ENCODE data around the gene SF1.

The SF1 gene

GRCh38 chr11:64803158-64803845 is 25.0 kb upstream of the SF1 start, which contains the start of gene MAP4K2:
MAP4K2 (minus strand) TSS chr11:64803214; CDS start chr11:64803149, 65 bp downstream.
- peak; percentile 71 to 94 (median 86) for DNase-seq
- intact Hi-C loops (cut with DNase I): loop anchor here (10.0 kb wide), 1 partner anchor 321 kb away; the partner anchor contains the start of genes FAU and MRPL49

DNA sequence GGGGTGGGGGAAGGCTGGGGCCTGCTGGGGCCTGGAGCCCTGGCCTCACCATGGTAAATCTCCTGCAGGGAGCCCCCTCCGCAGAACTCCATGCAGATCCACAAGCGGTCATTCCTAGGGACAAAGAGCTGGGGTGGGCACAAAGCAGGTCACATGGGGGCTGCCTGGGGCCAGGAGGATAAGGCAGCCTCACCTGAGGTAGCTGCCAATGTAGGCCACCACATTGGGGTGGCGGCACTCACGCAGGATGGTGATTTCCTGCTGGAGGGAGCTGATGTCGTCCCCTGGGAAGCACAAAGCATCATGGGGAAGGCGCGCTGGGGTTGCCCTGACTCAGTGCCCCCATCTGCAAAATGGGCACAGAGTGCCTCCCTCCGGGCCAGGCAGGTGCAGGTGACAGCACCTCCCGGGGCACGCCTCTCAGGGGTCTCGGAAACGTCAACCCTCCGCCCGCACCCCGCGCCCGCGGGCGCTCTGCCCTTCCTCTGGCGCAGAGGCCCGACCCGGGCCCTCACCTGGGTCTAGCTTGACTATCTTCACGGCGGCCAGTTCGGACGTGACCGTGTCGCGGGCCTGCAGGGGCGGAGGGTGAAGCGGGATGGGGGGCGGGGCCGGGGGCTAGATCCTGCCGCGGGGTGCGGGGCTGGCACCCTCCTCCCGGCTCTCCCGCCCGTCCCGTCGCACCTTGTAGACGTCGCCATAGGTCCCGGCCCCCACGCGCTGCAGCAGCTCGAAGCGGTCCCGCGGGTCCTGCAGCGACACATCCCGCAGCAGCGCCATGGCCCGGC is 24.2 kb upstream of the SF1 start:
- DNase-seq: no peak

GRCh38 chr11:64801561-64802369 is 23.4 kb upstream of the SF1 start:
- intact Hi-C loops (cut with DNase I): loop anchor here (10.0 kb wide), 1 partner anchor 323 kb away; the partner anchor contains the start of genes FAU and MRPL49
- DNase-seq: no peak

More for the DNA sequence above, 24.2 kb upstream of the SF1 start:
- intact Hi-C loops (cut with DNase I): loop anchor here (10.0 kb wide), 1 partner anchor 322 kb away; the partner anchor contains the start of genes FAU and MRPL49

- no peak for DNase-seq
- intact Hi-C loops (cut with DNase I): loop anchor here (10.0 kb wide), 1 partner anchor 324 kb away; the partner anchor contains the start of genes FAU and MRPL49
Measured at GRCh38 chr11:64801158-64801464, 22.8 kb upstream of the SF1 start.

- DNase-seq: no peak
- intact Hi-C loops (cut with DNase I): loop anchor here (10.0 kb wide), 1 partner anchor 324 kb away; the partner anchor contains the start of genes FAU and MRPL49
Measured at GRCh38 chr11:64800303-64801157, 22.2 kb upstream of the SF1 start.

DNA sequence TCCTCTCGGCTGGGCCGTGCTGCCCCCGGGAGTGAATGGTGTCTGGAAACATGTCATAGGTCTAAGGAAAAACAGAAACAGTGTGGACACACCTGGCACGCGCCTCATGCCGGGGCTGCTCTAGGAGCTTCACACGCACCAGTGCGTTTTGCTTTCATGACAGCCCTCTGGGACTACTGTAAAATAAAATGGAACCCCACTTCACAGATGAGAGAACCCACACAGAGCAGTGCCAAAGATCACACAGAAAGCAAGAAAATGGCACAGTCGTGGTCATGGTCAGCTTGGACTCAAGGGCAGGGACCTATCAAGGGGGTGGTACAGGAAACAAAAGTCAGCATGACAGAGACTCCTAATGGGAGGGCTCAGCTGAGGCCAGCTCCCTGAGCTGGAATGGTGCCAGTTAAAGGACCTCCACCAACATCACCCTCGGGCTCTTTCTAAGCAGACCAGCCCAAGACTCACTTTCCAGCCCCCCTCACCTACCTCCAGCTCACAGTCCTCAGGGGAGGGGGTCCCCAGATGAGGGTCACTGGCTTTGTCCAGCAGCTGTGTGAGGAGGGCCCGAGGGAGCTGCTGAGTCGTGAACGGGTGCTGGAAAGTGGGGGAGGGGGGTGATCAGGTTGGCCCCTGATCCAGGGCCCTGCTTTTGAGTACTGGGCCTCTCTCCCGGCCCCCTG is 21.4 kb upstream of the SF1 start:
- intact Hi-C loops (cut with DNase I): loop anchor here (10.0 kb wide), 1 partner anchor 325 kb away; the partner anchor contains the start of genes FAU and MRPL49

DNA sequence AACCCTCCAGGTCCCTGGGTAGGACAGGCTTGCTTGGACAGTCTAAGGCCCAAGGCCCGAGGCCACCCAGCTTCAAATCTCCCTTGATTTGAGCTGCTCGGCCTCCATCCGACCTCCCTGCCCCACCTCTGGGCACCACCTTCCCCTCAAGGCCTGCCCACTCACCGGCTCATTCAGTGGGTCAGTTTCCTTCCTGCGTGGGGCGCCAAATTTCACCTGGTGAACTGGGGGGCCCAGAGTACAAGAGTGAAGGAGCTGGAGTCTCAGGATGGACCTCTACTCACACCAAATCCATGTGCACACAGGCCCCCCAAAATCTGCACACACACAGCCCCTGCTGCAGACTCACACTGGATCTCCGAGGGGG is 20.9 kb upstream of the SF1 start:
- no peak for DNase-seq
- intact Hi-C loops (cut with DNase I): no loop called here

More for the DNA sequence above, 21.4 kb upstream of the SF1 start:
- DNase-seq: no peak

DNA sequence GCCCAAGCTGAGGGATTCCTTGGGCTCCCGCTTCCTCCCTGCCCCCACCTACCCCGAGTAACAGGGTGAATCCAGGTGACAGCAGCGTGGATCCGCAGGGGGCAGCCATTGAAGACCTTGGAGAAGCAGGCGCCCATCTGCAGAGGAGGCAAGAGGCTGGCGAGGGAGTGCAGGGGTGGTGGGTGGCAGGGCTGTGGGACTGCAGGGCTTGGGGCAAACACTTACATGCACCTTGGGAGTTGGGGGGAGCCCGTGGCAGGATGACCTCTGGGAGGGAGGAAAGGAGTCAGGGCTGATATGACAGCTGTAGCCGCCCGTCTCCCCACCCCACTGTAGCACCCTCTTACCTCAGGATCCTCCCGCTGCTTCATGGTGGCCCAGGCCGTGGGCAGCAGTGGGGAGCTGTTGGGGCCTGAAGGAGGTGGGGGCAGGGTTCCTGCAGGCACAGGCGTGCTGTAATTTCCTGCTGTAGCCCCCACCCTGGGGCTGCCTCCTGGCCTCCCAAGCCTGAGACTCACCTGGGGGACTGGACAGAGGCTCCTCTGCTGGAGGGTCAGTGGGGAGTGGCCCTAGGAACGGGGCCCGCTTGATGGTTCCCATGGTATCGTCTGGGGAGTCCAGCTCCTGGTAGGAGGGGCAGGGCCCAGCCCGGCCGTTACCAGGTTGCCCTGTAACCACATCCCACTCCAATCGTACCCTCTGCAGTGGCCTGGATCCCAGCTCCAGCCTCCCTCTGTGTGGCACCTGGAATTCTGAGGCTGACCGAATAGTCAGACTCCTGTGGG is 18.6 kb upstream of the SF1 start:
- intact Hi-C loops (cut with DNase I): no loop called here
- DNase-seq: peak in 1 of 42 donors; percentile 18

DNA sequence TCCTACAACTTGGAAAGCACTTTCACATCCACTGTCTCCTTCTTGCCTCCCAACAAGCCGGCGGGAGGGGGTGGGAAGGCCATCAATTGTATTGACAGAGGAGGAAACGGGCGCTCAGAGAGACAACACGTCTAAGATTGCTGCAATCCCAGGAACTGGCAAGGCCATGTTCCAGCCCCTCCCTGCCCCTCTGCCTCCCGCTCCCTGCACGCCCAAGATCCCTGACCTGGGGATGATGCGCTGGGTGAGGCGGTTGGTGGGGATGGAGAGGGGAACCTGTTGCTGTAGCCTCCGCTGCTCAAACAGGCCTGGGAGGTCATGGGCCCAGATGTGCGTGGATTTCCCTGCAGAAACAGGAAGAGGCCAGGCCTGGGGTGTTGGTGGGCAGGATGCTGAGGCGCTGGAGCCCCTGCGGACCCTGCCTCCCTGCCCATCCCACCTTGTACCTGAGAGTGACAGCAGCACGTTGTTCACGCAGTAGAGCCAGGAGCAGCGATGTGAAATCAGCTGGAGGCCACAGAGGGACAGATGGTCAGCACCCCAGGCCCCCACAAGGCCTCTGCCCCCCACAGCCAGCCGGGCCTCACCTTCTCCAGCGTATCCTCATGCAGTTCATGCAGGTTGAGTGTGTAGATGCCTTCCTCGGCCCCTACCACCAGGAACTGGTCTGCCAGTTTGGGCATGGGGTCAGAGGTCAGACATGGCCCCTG is 17.9 kb upstream of the SF1 start:
- DNase-seq: peak in 1 of 42 donors; percentile 26
- intact Hi-C loops (cut with DNase I): no loop called here

DNA sequence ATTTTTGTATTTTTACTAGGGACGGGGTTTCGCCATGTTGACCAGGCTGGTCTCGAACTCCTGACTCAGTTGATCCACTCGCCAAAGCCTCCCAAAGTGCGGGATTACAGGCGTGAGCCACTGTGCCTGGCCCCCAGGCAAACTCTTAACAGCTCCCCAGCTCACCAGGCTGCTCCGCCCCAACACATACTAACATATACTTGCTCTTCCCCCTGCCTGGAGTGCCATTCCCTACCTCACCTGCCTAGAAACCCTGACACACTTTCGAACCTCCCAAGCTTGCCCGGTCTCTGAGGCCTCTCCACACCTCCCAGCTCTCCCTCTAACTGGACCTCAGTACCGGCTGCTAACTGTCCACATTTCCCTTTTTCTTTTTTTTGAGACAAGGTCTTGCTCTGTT is 16.2 kb upstream of the SF1 start:
- intact Hi-C loops (cut with DNase I): no loop called here
- DNase-seq: peak in 1 of 42 donors; percentile 24

DNA sequence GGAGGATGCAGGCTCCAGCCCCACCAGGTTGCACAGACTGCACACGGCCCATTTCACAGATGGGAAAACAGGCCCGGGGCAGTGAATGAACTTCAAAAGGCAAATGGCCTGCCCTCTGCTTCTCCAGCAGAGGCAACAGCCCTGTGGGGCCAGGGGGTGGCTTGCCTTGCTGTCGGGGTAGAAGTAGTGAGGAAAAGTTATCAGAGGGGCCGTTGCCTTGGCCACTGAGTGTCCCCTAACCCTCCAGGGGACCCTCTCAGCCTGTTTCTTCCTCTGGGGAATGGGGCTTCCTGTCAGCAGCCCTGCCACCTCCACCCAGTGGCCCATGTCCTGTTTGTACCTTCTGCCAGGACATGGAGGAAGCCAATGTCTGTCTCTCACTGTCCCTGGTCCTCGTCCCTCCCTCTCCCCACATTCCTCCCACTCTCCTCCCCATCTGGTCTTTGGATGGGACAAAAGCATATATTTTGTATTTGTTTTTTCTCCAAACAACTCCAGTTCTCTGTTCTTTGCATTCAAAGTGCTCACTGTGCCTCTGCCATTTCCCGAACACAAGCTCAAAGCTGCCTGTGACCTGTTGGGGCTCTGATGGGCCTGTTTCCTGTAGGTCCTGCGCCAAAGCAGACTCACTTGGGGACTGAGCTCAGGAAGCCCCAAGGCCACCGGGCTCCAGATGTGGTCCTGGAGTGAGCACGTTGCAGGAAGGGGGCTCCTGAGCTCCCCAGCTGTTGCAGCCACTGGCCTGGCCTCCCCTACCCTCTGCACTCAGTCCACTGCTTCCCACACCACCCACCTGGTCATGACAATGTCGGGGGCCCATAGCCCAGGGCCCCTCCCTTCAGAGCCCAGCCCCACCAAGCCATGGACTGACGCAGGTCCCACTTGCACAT is 15.2 kb upstream of the SF1 start:
- no peak for DNase-seq
- intact Hi-C loops (cut with DNase I): no loop called here

GRCh38 chr11:64792482-64792881 is 14.1 kb upstream of the SF1 start:
- DNase-seq: no peak
- intact Hi-C loops (cut with DNase I): no loop called here

GRCh38 chr11:64791781-64792291 is 13.5 kb upstream of the SF1 start:
- peak in 2 of 42 donors; percentile 1 to 19 for DNase-seq
- intact Hi-C loops (cut with DNase I): no loop called here

- intact Hi-C loops (cut with DNase I): no loop called here
- peak in 2 of 42 donors; percentile 11 to 29 for DNase-seq
Measured at GRCh38 chr11:64790205-64791095, 12.1 kb upstream of the SF1 start.

All from head of caudate nucleus (tissue), 42 donors.